Stomach (tissue), 4 donors: ENCODE measurements around the gene ESR2.

Experiments
- EP300 ChIP-seq: sonication (generic); formaldehyde crosslinking; IDR thresholded peaks from one replicate; pipeline ENCODE4 v1.6.1; 2017; ENCODE audit warnings: antibody characterized with exemption
- POLR2A ChIP-seq, 4 donors: fragments of 450-650 bp; IDR thresholded peaks; one replicate each; pipeline ENCODE4 v1.6.1; 2016; ENCODE audit warnings: antibody characterized with exemption in 4 of 4, control low read depth in 2 of 4, mild to moderate bottlenecking in 1 of 4, moderate library complexity in 1 of 4
- POLR2AphosphoS5 ChIP-seq, 3 donors: sonication (generic); formaldehyde crosslinking; IDR thresholded peaks; one replicate each; pipeline ENCODE4 v1.6.1; 2016; ENCODE audit warnings: antibody characterized with exemption in 3 of 3
- TF ChIP-seq, protein P1 (sequence below), 7 experiments: fragments of 450-650 bp in 4 of 7; fragments of 200-600 bp in 3 of 7; sonication (generic) in 3 of 7; IDR thresholded peaks; one replicate each; pipeline ENCODE4 v1.5.1; 2016 to 2019; ENCODE audit warnings: antibody characterized with exemption in 7 of 7, control low read depth in 2 of 7, mild to moderate bottlenecking in 1 of 7

DNA sequence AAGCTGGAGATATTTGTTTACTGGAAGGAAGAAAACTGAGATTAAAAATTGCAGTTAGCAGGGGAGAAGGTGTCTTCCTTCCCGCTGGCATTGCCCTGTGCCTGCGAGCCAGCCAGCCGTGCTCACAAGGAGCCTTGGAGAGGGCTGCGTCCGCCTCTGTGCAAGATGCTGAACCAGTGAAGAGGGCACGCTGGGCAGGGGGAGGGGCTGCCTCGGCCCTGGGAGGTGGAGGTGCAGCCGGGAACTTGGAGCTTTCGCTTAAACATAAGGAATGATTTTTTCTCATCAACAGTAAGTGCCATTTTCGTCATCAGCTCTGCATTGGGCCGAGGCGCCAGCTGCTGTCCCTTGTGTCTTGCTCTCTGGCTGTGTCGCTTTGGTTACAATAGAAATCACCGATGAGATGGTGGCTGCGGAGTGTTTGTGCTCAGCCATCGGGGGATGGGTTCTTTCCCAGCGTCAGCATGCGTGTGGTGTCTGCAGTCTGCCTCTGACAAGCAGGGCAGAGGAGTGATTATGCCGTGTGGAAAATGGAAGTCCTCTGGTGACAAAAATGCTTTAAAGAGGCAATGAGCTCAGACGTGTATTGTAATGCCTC is 97.3 kb downstream of the ESR2 start:
- TF ChIP-seq POLR2AphosphoS5 (IDR thresholded peaks at IDR 0.05) (no peak), POLR2A (IDR thresholded peaks at IDR 0.05) (no peak), EP300 (no peak)
- TF ChIP-seq, protein P1, sequence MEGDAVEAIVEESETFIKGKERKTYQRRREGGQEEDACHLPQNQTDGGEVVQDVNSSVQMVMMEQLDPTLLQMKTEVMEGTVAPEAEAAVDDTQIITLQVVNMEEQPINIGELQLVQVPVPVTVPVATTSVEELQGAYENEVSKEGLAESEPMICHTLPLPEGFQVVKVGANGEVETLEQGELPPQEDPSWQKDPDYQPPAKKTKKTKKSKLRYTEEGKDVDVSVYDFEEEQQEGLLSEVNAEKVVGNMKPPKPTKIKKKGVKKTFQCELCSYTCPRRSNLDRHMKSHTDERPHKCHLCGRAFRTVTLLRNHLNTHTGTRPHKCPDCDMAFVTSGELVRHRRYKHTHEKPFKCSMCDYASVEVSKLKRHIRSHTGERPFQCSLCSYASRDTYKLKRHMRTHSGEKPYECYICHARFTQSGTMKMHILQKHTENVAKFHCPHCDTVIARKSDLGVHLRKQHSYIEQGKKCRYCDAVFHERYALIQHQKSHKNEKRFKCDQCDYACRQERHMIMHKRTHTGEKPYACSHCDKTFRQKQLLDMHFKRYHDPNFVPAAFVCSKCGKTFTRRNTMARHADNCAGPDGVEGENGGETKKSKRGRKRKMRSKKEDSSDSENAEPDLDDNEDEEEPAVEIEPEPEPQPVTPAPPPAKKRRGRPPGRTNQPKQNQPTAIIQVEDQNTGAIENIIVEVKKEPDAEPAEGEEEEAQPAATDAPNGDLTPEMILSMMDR (IDR thresholded peaks at IDR 0.05), result no peak
